Measurements from ENCODE around the gene MYEOV. TPM values are rescaled to one million over a fixed set of nuclear protein-coding genes. Genes with fewer than 3 reads are reported as not detected.
A peak's percentile ranks its signal among the peaks of the same experiment; 100 is the strongest.

Gene MYEOV
- polyA plus RNA-seq, 1 experiment = 1.6 TPM

- POLR2A ChIA-PET = no interaction called here
- Histone ChIP-seq H3K4me3 (ENCODE audit: low read depth, low read length) (no peak overlapping the region), H3K9me3 (ENCODE audit: control insufficient read depth, insufficient read depth, low read length) (peaks cover 29% of the 10 kb centered on the region), H3K27ac (ENCODE audit: low read depth, low read length) (peak overlapping the region; percentile 12), H3K27me3 (ENCODE audit: control insufficient read depth, insufficient read depth, low read length) (peaks cover 4% of the 10 kb centered on the region)
- no peak for TF ChIP-seq CTCF (IDR thresholded peaks at IDR 0.05; ENCODE audit: low read depth, low read length)
- peak; percentile 37 for DNase-seq (ENCODE audit: low read depth, low spot score)
- CTCF ChIA-PET = no interaction called here
Measured at GRCh38 chr11:69249311-69250185, 44.4 kb upstream of the MYEOV start.

- peaks cover 31% of the 10 kb centered on the region for H3K9me3 ChIP-seq (ENCODE audit: control insufficient read depth, insufficient read depth, low read length)
- TF ChIP-seq CTCF (IDR thresholded peaks at IDR 0.05; ENCODE audit: low read depth, low read length) = no peak
- no peak overlapping the region for H3K27ac ChIP-seq (ENCODE audit: low read depth, low read length)
- ChIA-PET POLR2A (interaction anchor here (0.6 to 0.7 kb wide), 2 partner anchors 9 to 91 kb away, joined by 7 to 14 read pairs; no protein-coding TSS in a partner anchor), CTCF (no interaction called here)
- peaks cover 4% of the 10 kb centered on the region for H3K27me3 ChIP-seq (ENCODE audit: control insufficient read depth, insufficient read depth, low read length)
- H3K4me3 ChIP-seq (ENCODE audit: low read depth, low read length) = no peak overlapping the region
- no peak for DNase-seq (ENCODE audit: low read depth, low spot score)
Measured at GRCh38 chr11:69250186-69251056, 43.5 kb upstream of the MYEOV start.

- POLR2A ChIA-PET = interaction anchor here (0.6 to 0.7 kb wide), 2 partner anchors 8 to 91 kb away, joined by 7 to 14 read pairs; no protein-coding TSS in a partner anchor
Measured at GRCh38 chr11:69251057-69251393, 42.9 kb upstream of the MYEOV start.

GRCh38 chr11:69251639-69252489 is 42.1 kb upstream of the MYEOV start:
- DNase-seq (ENCODE audit: low read depth, low spot score) = no peak
- peaks cover 3% of the 10 kb centered on the region for H3K27me3 ChIP-seq (ENCODE audit: control insufficient read depth, insufficient read depth, low read length)
- TF ChIP-seq CTCF (IDR thresholded peaks at IDR 0.05; ENCODE audit: low read depth, low read length) = no peak
- CTCF ChIA-PET = no interaction called here
- no peak overlapping the region for H3K27ac ChIP-seq (ENCODE audit: low read depth, low read length)
- POLR2A ChIA-PET = no interaction called here
- H3K4me3 ChIP-seq (ENCODE audit: low read depth, low read length) = no peak overlapping the region
- peaks cover 34% of the 10 kb centered on the region for H3K9me3 ChIP-seq (ENCODE audit: control insufficient read depth, insufficient read depth, low read length)

More at GRCh38 chr11:69251057-69251393, 42.9 kb upstream of the MYEOV start:
- DNase-seq (ENCODE audit: low read depth, low spot score) = no peak
- TF ChIP-seq CTCF (IDR thresholded peaks at IDR 0.05; ENCODE audit: low read depth, low read length) = no peak
- Histone ChIP-seq H3K9me3 (ENCODE audit: control insufficient read depth, insufficient read depth, low read length) (peaks cover 34% of the 10 kb centered on the region), H3K4me3 (ENCODE audit: low read depth, low read length) (no peak overlapping the region), H3K27ac (ENCODE audit: low read depth, low read length) (no peak overlapping the region), H3K27me3 (ENCODE audit: control insufficient read depth, insufficient read depth, low read length) (peaks cover 4% of the 10 kb centered on the region)
- CTCF ChIA-PET = no interaction called here
